ENCODE results near the gene S1PR2.
"Not testable (repeated sequence)": the region's sequence is repeated elsewhere in the genome, so short reads cannot be mapped to it uniquely, and the experiment has no call there.

Gene S1PR2

GRCh38 chr19:10220695-10221094, 10.4 kb downstream of the S1PR2 start:
- H3K27me3 Mint-ChIP-seq: no peaks in the 10 kb centered on the region
- no peak overlapping the region for H3K4me3 Mint-ChIP-seq
- H3K4me1 Mint-ChIP-seq (ENCODE audit: low read depth): peaks cover 13% of the 10 kb centered on the region
- peaks cover 9% of the 10 kb centered on the region for H3K36me3 Mint-ChIP-seq (ENCODE audit: low read depth)
- no peak overlapping the region for H3K27ac Mint-ChIP-seq
- H3K9me3 Mint-ChIP-seq: no peaks in the 10 kb centered on the region

- peaks cover 9% of the 10 kb centered on the region for H3K36me3 Mint-ChIP-seq (ENCODE audit: low read depth)
- no peaks in the 10 kb centered on the region for H3K27me3 Mint-ChIP-seq
- no peaks in the 10 kb centered on the region for H3K9me3 Mint-ChIP-seq
- H3K4me3 Mint-ChIP-seq: no peak overlapping the region
- H3K27ac Mint-ChIP-seq: no peak overlapping the region
- H3K4me1 Mint-ChIP-seq (ENCODE audit: low read depth): peaks cover 13% of the 10 kb centered on the region
These were observed 11.5 kb downstream of the S1PR2 start for GRCh38 chr19:10219678-10220077.

GRCh38 chr19:10217085-10217484, 14.0 kb downstream of the S1PR2 start:
- peaks cover 13% of the 10 kb centered on the region for H3K4me1 Mint-ChIP-seq (ENCODE audit: low read depth)
- no peak overlapping the region for H3K27ac Mint-ChIP-seq
- H3K4me3 Mint-ChIP-seq: no peak overlapping the region
- H3K27me3 Mint-ChIP-seq: no peaks in the 10 kb centered on the region
- no peaks in the 10 kb centered on the region for H3K9me3 Mint-ChIP-seq
- no peaks in the 10 kb centered on the region for H3K36me3 Mint-ChIP-seq (ENCODE audit: low read depth)

GRCh38 chr19:10214784-10215183, 16.3 kb downstream of the S1PR2 start:
- H3K27ac Mint-ChIP-seq: no peak overlapping the region
- no peaks in the 10 kb centered on the region for H3K9me3 Mint-ChIP-seq
- no peaks in the 10 kb centered on the region for H3K27me3 Mint-ChIP-seq
- peaks cover 7% of the 10 kb centered on the region for H3K4me1 Mint-ChIP-seq (ENCODE audit: low read depth)
- no peaks in the 10 kb centered on the region for H3K36me3 Mint-ChIP-seq (ENCODE audit: low read depth)
- H3K4me3 Mint-ChIP-seq: no peak overlapping the region

- no peak overlapping the region for H3K27ac Mint-ChIP-seq
- H3K27me3 Mint-ChIP-seq: no peaks in the 10 kb centered on the region
- H3K9me3 Mint-ChIP-seq: no peaks in the 10 kb centered on the region
- no peaks in the 10 kb centered on the region for H3K4me1 Mint-ChIP-seq (ENCODE audit: low read depth)
- H3K36me3 Mint-ChIP-seq (ENCODE audit: low read depth): no peaks in the 10 kb centered on the region
- no peak overlapping the region for H3K4me3 Mint-ChIP-seq
These were observed 19.4 kb downstream of the S1PR2 start for GRCh38 chr19:10211691-10212090.

GRCh38 chr19:10211061-10211460, 20.1 kb downstream of the S1PR2 start:
- no peaks in the 10 kb centered on the region for H3K4me1 Mint-ChIP-seq (ENCODE audit: low read depth)
- no peaks in the 10 kb centered on the region for H3K9me3 Mint-ChIP-seq
- H3K27me3 Mint-ChIP-seq: no peaks in the 10 kb centered on the region
- no peak overlapping the region for H3K27ac Mint-ChIP-seq
- H3K4me3 Mint-ChIP-seq: no peak overlapping the region
- H3K36me3 Mint-ChIP-seq (ENCODE audit: low read depth): no peaks in the 10 kb centered on the region

GRCh38 chr19:10209315-10209714, 21.8 kb downstream of the S1PR2 start:
- no peak overlapping the region for H3K27ac Mint-ChIP-seq
- no peaks in the 10 kb centered on the region for H3K4me1 Mint-ChIP-seq (ENCODE audit: low read depth)
- H3K9me3 Mint-ChIP-seq: no peaks in the 10 kb centered on the region
- H3K36me3 Mint-ChIP-seq (ENCODE audit: low read depth): no peaks in the 10 kb centered on the region
- no peaks in the 10 kb centered on the region for H3K27me3 Mint-ChIP-seq
- H3K4me3 Mint-ChIP-seq: no peak overlapping the region

GRCh38 chr19:10207026-10207425, 24.1 kb downstream of the S1PR2 start:
- Mint-ChIP-seq H3K27me3 (no peaks in the 10 kb centered on the region), H3K27ac (no peak overlapping the region)

GRCh38 chr19:10206226-10206885, 24.8 kb downstream of the S1PR2 start:
- no peaks in the 10 kb centered on the region for H3K36me3 Mint-ChIP-seq (ENCODE audit: low read depth)
- H3K4me1 Mint-ChIP-seq (ENCODE audit: low read depth): no peaks in the 10 kb centered on the region
- no peak overlapping the region for H3K4me3 Mint-ChIP-seq
- no peak overlapping the region for H3K27ac Mint-ChIP-seq
- H3K27me3 Mint-ChIP-seq: no peaks in the 10 kb centered on the region
- H3K9me3 Mint-ChIP-seq: no peaks in the 10 kb centered on the region

More at GRCh38 chr19:10207026-10207425, 24.1 kb downstream of the S1PR2 start:
- Mint-ChIP-seq H3K36me3 (ENCODE audit: low read depth) (no peaks in the 10 kb centered on the region), H3K4me1 (ENCODE audit: low read depth) (no peaks in the 10 kb centered on the region), H3K4me3 (no peak overlapping the region), H3K9me3 (no peaks in the 10 kb centered on the region)

GRCh38 chr19:10205636-10206035, 25.5 kb downstream of the S1PR2 start:
- H3K4me1 Mint-ChIP-seq (ENCODE audit: low read depth): no peaks in the 10 kb centered on the region
- no peaks in the 10 kb centered on the region for H3K36me3 Mint-ChIP-seq (ENCODE audit: low read depth)

GRCh38 chr19:10203686-10204085, 27.4 kb downstream of the S1PR2 start:
- Mint-ChIP-seq H3K27me3 (no peaks in the 10 kb centered on the region), H3K9me3 (no peaks in the 10 kb centered on the region), H3K36me3 (ENCODE audit: low read depth) (no peaks in the 10 kb centered on the region), H3K27ac (no peak overlapping the region), H3K4me1 (ENCODE audit: low read depth) (peaks cover 7% of the 10 kb centered on the region), H3K4me3 (no peak overlapping the region)

More at GRCh38 chr19:10205636-10206035, 25.5 kb downstream of the S1PR2 start:
- no peak overlapping the region for H3K27ac Mint-ChIP-seq
- no peak overlapping the region for H3K4me3 Mint-ChIP-seq
- H3K9me3 Mint-ChIP-seq: no peaks in the 10 kb centered on the region
- H3K27me3 Mint-ChIP-seq: no peaks in the 10 kb centered on the region

- H3K27ac Mint-ChIP-seq: no peak overlapping the region
- no peaks in the 10 kb centered on the region for H3K36me3 Mint-ChIP-seq (ENCODE audit: low read depth)
- H3K27me3 Mint-ChIP-seq: no peaks in the 10 kb centered on the region
- no peaks in the 10 kb centered on the region for H3K9me3 Mint-ChIP-seq
- no peak overlapping the region for H3K4me3 Mint-ChIP-seq
- H3K4me1 Mint-ChIP-seq (ENCODE audit: low read depth): peaks cover 14% of the 10 kb centered on the region
These were observed 30.0 kb downstream of the S1PR2 start for GRCh38 chr19:10201176-10201575.

GRCh38 chr19:10200101-10200500, 31.0 kb downstream of the S1PR2 start:
- not testable (repeated sequence) for H3K4me3 Mint-ChIP-seq; H3K9me3 Mint-ChIP-seq; H3K36me3 Mint-ChIP-seq (ENCODE audit: low read depth); H3K27me3 Mint-ChIP-seq; H3K27ac Mint-ChIP-seq
- peaks cover 19% of the 10 kb centered on the region for H3K4me1 Mint-ChIP-seq (ENCODE audit: low read depth)

GRCh38 chr19:10198889-10199644, 32.1 kb downstream of the S1PR2 start:
- Mint-ChIP-seq H3K4me1 (ENCODE audit: low read depth) (peaks cover 23% of the 10 kb centered on the region), H3K27ac (peak overlapping the region; percentile 18), H3K4me3 (peak overlapping the region; percentile 35)
- H3K27me3 Mint-ChIP-seq; H3K9me3 Mint-ChIP-seq; H3K36me3 Mint-ChIP-seq (ENCODE audit: low read depth): not testable (repeated sequence)

- peaks cover 19% of the 10 kb centered on the region for H3K36me3 Mint-ChIP-seq (ENCODE audit: low read depth)
These were observed 36.0 kb downstream of the S1PR2 start for GRCh38 chr19:10195199-10195519.

More at GRCh38 chr19:10195199-10195519, 36.0 kb downstream of the S1PR2 start:
- H3K27ac Mint-ChIP-seq: peak overlapping the region; percentile 90
- no peaks in the 10 kb centered on the region for H3K27me3 Mint-ChIP-seq
- H3K4me3 Mint-ChIP-seq: peak overlapping the region; percentile 100
- H3K4me1 Mint-ChIP-seq (ENCODE audit: low read depth): peaks cover 56% of the 10 kb centered on the region
- H3K9me3 Mint-ChIP-seq: no peaks in the 10 kb centered on the region
